Right cardiac atrium (tissue), 5 donors: Measurements from ENCODE around the gene TMEM178A. TPM values are rescaled to one million over a fixed set of nuclear protein-coding genes. Genes with fewer than 3 reads are reported as not detected.
"Not testable (repeated sequence)": the region's sequence is repeated elsewhere in the genome, so short reads cannot be mapped to it uniquely, and the experiment has no call there.

Experiments
- ATAC-seq, 2 donors: fragments of 200-7000 bp; cut with Tn5 transposase; one replicate each; pipeline versions ENCODE4 v1.8.0 to v1.9.1; 2020; ENCODE audit warnings: moderate library complexity in 2 of 2, mild to moderate bottlenecking in 1 of 2
- DNase-seq, 3 donors: peaks; one replicate each; pipeline ENCODE4 v3.0.0-alpha.2; 2020
- H3K27ac ChIP-seq: one replicate; pipeline ENCODE4 v1.5.1; 2013; ENCODE audit warnings: mild to moderate bottlenecking, low read length, control low read depth, moderate library complexity
- H3K27me3 ChIP-seq: one replicate; pipeline ENCODE4 v1.6.1; 2013; ENCODE audit not compliant: control insufficient read depth, insufficient read depth
- H3K4me1 ChIP-seq: one replicate; pipeline ENCODE4 v1.6.1; 2013; ENCODE audit warnings: low read length; ENCODE audit not compliant: control insufficient read depth, insufficient read depth
- H3K4me3 ChIP-seq: one replicate; pipeline ENCODE4 v1.5.1; 2013; ENCODE audit warnings: low read length, control low read depth
- H3K9me3 ChIP-seq: one replicate; pipeline ENCODE4 v1.6.1; 2013; ENCODE audit warnings: low read length; ENCODE audit not compliant: control insufficient read depth
- WGBS: extraction: QIAGEN DNeasy Blood & Tissue Kit; methylation state at CpG from one replicate; pipeline ENCODE4 v1.1.7; 2013; 5-methylcytosine and 5-hydroxymethylcytosine counted together
- intact Hi-C, 4 donors: fragments of 100-400 bp; cut with DNase I; formaldehyde crosslinking; loops; one replicate each; pipeline versions ENCODE4 v1.11.0 to v1.14.0; 2022 to 2023
- polyA plus RNA-seq: library from polyadenylated mRNA; stranded (reverse); fragments of 200-250 nt; gene quantifications from one replicate; pipeline ENCODE4 v1.2.3, GENCODE V29; 2013
- total RNA-seq, 4 donors: library from RNA; stranded (reverse); fragmentation: NEBNext Ultra II Directional; extraction: Animal tissue kit (Norgen Biotek cat#: 25700); gene quantifications; one replicate each; pipeline ENCODE4 v1.2.1, GENCODE V29; 2021
- donor health status: healthy with polysubstance abuse.
- donor health status: DM: no; HTN: yes; CAD: no.
- donor health status: DM: no; HTN: no; CAD: no.
- donor health status: DM: no; HTN: yes; CAD: no; lungs with severe emphysema.
- donor health status: DM: yes; HTN: yes; CAD: no.

TMEM178A gene
- total and polyA plus RNA-seq, 5 donors, result 2.1 to 6.0 (median 4.5) TPM

GRCh38 chr2:39647104-39647765, 18.5 kb upstream of the TMEM178A start:
- intact Hi-C loops, result no loop called here
- DNase-seq, result no peak
- H3K27ac ChIP-seq, result no peak overlapping the region
- no peaks in the 10 kb centered on the region for H3K9me3 ChIP-seq
- no peak for ATAC-seq
- no peak overlapping the region for H3K4me3 ChIP-seq
- H3K4me1 ChIP-seq, result no peaks in the 10 kb centered on the region
- H3K27me3 ChIP-seq, result no peaks in the 10 kb centered on the region
- WGBS, result 92% methylated on average over 3 of the region's 3 CpGs

GRCh38 chr2:39648580-39648979, 17.1 kb upstream of the TMEM178A start:
- ATAC-seq (no peak), DNase-seq (no peak)
- no peaks in the 10 kb centered on the region for H3K27me3 ChIP-seq
- no peak overlapping the region for H3K4me3 ChIP-seq
- H3K9me3 ChIP-seq, result no peaks in the 10 kb centered on the region
- H3K27ac ChIP-seq, result no peak overlapping the region
- H3K4me1 ChIP-seq, result no peaks in the 10 kb centered on the region
- intact Hi-C loops, result no loop called here

- DNase-seq, result no peak
- 99% methylated on average over 2 of the region's 2 CpGs for WGBS
- H3K27ac ChIP-seq, result no peak overlapping the region
- no peak for ATAC-seq
- no peak overlapping the region for H3K4me3 ChIP-seq
- intact Hi-C loops, result no loop called here
- no peaks in the 10 kb centered on the region for H3K27me3 ChIP-seq
- no peaks in the 10 kb centered on the region for H3K4me1 ChIP-seq
- no peaks in the 10 kb centered on the region for H3K9me3 ChIP-seq
Measured at GRCh38 chr2:39649511-39649910, 16.2 kb upstream of the TMEM178A start.

GRCh38 chr2:39650468-39650867, 15.2 kb upstream of the TMEM178A start:
- Histone ChIP-seq H3K9me3 (no peaks in the 10 kb centered on the region), H3K27me3 (no peaks in the 10 kb centered on the region), H3K4me3 (no peak overlapping the region), H3K27ac (no peak overlapping the region), H3K4me1 (no peaks in the 10 kb centered on the region)
- no peak for ATAC-seq
- DNase-seq, result no peak
- intact Hi-C loops, result no loop called here
- WGBS, result 98% methylated on average over 3 of the region's 3 CpGs

- ATAC-seq, H3K9me3 ChIP-seq, DNase-seq, H3K4me1 ChIP-seq, H3K27me3 ChIP-seq, H3K4me3 ChIP-seq, H3K27ac ChIP-seq, intact Hi-C loops: not testable (repeated sequence)
- over 99% methylated on average over 2 of the region's 2 CpGs for WGBS
Measured at GRCh38 chr2:39656215-39656614, 9.5 kb upstream of the TMEM178A start.

- ATAC-seq, result no peak
- intact Hi-C loops, result no loop called here
- Histone ChIP-seq H3K4me3 (no peak overlapping the region), H3K9me3 (no peaks in the 10 kb centered on the region), H3K27ac (no peak overlapping the region), H3K4me1 (peaks cover 3% of the 10 kb centered on the region), H3K27me3 (no peaks in the 10 kb centered on the region)
- DNase-seq, result no peak
- 55% methylated on average over 7 of the region's 7 CpGs for WGBS
Measured at GRCh38 chr2:39657287-39657937, 8.3 kb upstream of the TMEM178A start.

- ATAC-seq (no peak), DNase-seq (no peak)
- Histone ChIP-seq H3K27ac (no peak overlapping the region), H3K27me3 (no peaks in the 10 kb centered on the region), H3K9me3 (no peaks in the 10 kb centered on the region), H3K4me1 (peaks cover 3% of the 10 kb centered on the region), H3K4me3 (no peak overlapping the region)
- WGBS, result 89% methylated on average over 2 of the region's 2 CpGs
- intact Hi-C loops, result no loop called here
Measured at GRCh38 chr2:39658371-39658770, 7.3 kb upstream of the TMEM178A start.

GRCh38 chr2:39659765-39660611, 5.7 kb upstream of the TMEM178A start:
- intact Hi-C loops, result no loop called here
- no peaks in the 10 kb centered on the region for H3K9me3 ChIP-seq

GRCh38 chr2:39660612-39661236, 5.0 kb upstream of the TMEM178A start:
- intact Hi-C loops, result no loop called here
- 86% methylated on average over 3 of the region's 3 CpGs for WGBS
- ATAC-seq (no peak), DNase-seq (no peak)
- H3K9me3 ChIP-seq, result no peaks in the 10 kb centered on the region
- no peak overlapping the region for H3K27ac ChIP-seq
- H3K4me1 ChIP-seq, result peaks cover 3% of the 10 kb centered on the region
- no peak overlapping the region for H3K4me3 ChIP-seq
- H3K27me3 ChIP-seq, result no peaks in the 10 kb centered on the region

More at GRCh38 chr2:39659765-39660611, 5.7 kb upstream of the TMEM178A start:
- 77% methylated on average over 3 of the region's 3 CpGs for WGBS
- no peak for DNase-seq
- no peaks in the 10 kb centered on the region for H3K27me3 ChIP-seq
- no peak overlapping the region for H3K27ac ChIP-seq
- peaks cover 3% of the 10 kb centered on the region for H3K4me1 ChIP-seq
- H3K4me3 ChIP-seq, result no peak overlapping the region
- ATAC-seq, result no peak

- 43% methylated on average over 1 of the region's 1 CpG for WGBS
- H3K4me1 ChIP-seq, result peaks cover 3% of the 10 kb centered on the region
- H3K27me3 ChIP-seq, result no peaks in the 10 kb centered on the region
- ATAC-seq (no peak), DNase-seq (no peak)
- intact Hi-C loops, result no loop called here
- H3K27ac ChIP-seq, result no peak overlapping the region
- H3K4me3 ChIP-seq, result no peak overlapping the region
- H3K9me3 ChIP-seq, result no peaks in the 10 kb centered on the region
Measured at GRCh38 chr2:39661826-39662225, 3.9 kb upstream of the TMEM178A start.
